ENCODE results near the gene IL2RA.

- TF ChIP-seq CTCF (IDR thresholded peaks at IDR 0.05) = no peak
- no peak for TF ChIP-seq POLR2A (IDR thresholded peaks at IDR 0.05)
Measured at GRCh38 chr10:6035931-6036575, 26.1 kb downstream of the IL2RA start.
